Hepatocyte (in vitro differentiated cells): ENCODE results near the gene AAR2. TPM values are rescaled to one million over a fixed set of nuclear protein-coding genes. Genes with fewer than 3 reads are reported as not detected.
A peak's percentile ranks its signal among the peaks of the same experiment; 100 is the strongest.

Source experiments
- DNase-seq: peaks from one replicate; pipeline ENCODE4 v3.0.0-alpha.2; 2016; ENCODE audit warnings: low spot score
- H2AFZ ChIP-seq: fragments of 200-600 bp; sonication (generic); 2 replicates; pipeline ENCODE4 v1.6.0; 2016; ENCODE audit warnings: antibody characterized with exemption, mild to moderate bottlenecking
- H3K27ac ChIP-seq: fragments of 200-600 bp; sonication (generic); 2 replicates; pipeline ENCODE4 v1.5.1; 2016; ENCODE audit warnings: mild to moderate bottlenecking
- H3K27me3 ChIP-seq: fragments of 200-600 bp; sonication (generic); 2 replicates; pipeline ENCODE4 v1.6.1; 2016
- H3K36me3 ChIP-seq: fragments of 200-600 bp; sonication (generic); replicated peaks from 2 replicates; pipeline ENCODE4 v1.5.1; 2016; ENCODE audit warnings: low read depth; ENCODE audit not compliant: insufficient read depth
- H3K4me1 ChIP-seq: fragments of 200-600 bp; sonication (generic); 2 replicates; pipeline ENCODE4 v1.5.1; 2016; ENCODE audit warnings: mild to moderate bottlenecking, moderate library complexity; ENCODE audit not compliant: insufficient read depth
- H3K4me2 ChIP-seq: fragments of 200-600 bp; sonication (generic); 2 replicates; pipeline ENCODE4 v1.6.0; 2016
- H3K4me3 ChIP-seq: fragments of 200-600 bp; sonication (generic); 2 replicates; pipeline ENCODE4 v1.5.1; 2016; ENCODE audit warnings: mild to moderate bottlenecking
- H3K79me2 ChIP-seq: fragments of 200-600 bp; sonication (generic); 2 replicates; pipeline ENCODE4 v1.6.0; 2017; ENCODE audit warnings: mild to moderate bottlenecking
- H3K9me2 ChIP-seq: fragments of 200-600 bp; sonication (generic); replicated peaks from 2 replicates; pipeline ENCODE4 v1.6.0; 2017; ENCODE audit warnings: mild to moderate bottlenecking; ENCODE audit not compliant: insufficient read depth
- H3K9me3 ChIP-seq: fragments of 200-600 bp; sonication (generic); 2 replicates; pipeline ENCODE4 v1.5.1; 2016; ENCODE audit warnings: low read depth, mild to moderate bottlenecking
- H4K20me1 ChIP-seq: fragments of 200-600 bp; sonication (generic); 2 replicates; pipeline ENCODE4 v1.6.0; 2016; ENCODE audit warnings: mild to moderate bottlenecking; ENCODE audit not compliant: insufficient read depth, poor library complexity, severe bottlenecking
- EZH2 ChIP-seq: fragments of 200-600 bp; sonication (generic); IDR thresholded peaks from 2 replicates; pipeline ENCODE4 v1.6.1; 2016; ENCODE audit warnings: antibody characterized with exemption, mild to moderate bottlenecking, borderline replicate concordance
- EZH2phosphoT487 ChIP-seq: fragments of 200-600 bp; sonication (generic); IDR thresholded peaks from one replicate; pipeline ENCODE4 v1.6.1; 2018; ENCODE audit warnings: antibody characterized with exemption, mild to moderate bottlenecking, low read depth, moderate library complexity; ENCODE audit not compliant: unreplicated experiment, severe bottlenecking
- WGBS: methylation state at CpG from one replicate; pipeline ENCODE4 v1.1.6; 2016; ENCODE audit warnings: low lambda C conversion rate; ENCODE audit errors: missing lambda C conversion rate; 5-methylcytosine and 5-hydroxymethylcytosine counted together
- polyA plus RNA-seq: library from polyadenylated mRNA; unstranded; fragments of >200 nt; fragmentation: Nextera tagmentation; extraction: Ambion mirVana; gene quantifications from 2 replicates; pipeline ENCODE4 v1.2.1, GENCODE V29; 2016
- total RNA-seq: library from RNA; depleted of rRNA; stranded (reverse); fragments of >200 nt; gene quantifications from 2 replicates; pipeline ENCODE4 v1.2.3, GENCODE V29; 2014
- TF ChIP-seq, protein P1 (sequence below): fragments of 200-600 bp; sonication (generic); IDR thresholded peaks from 2 replicates; pipeline ENCODE4 v1.5.1; 2016; ENCODE audit warnings: antibody characterized with exemption, mild to moderate bottlenecking; ENCODE audit not compliant: poor library complexity

Gene AAR2
- total and polyA plus RNA-seq, 2 experiments from 2014 or later: 26.7 to 36.7 TPM

DNA sequence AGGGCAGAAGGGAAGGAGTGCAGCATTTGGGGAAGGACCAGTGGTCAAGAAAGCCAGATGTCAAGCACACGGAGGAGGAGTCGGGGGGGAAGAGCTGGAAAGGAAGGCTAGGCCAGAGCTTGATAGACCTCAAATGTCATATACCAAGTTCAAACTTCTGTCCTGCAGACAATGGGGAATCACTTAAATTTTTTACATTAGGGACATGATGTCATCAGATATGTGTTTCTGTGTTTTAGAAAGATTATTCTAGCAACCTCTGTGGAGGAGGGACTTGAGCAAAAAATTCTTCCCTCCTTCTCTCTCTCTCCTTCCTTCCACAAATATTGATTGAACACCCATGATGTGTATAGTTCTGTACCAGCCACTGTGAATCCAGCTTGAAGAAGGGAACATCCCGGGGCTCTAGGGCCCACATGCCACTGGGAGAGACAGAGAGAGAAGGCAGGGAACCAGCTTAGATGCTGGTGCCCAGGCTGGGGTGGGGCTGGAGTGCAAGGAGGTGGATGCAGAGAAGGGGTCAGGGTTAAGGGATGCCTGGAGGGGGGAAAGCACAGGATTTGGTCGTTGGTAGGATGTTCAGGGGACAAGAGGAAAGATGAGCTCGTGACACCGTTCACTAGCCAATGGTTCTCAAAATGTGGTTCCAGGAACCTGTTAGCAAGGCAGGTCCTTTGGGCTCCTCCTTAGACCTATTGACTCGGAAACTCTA lies 19.8 kb upstream of the AAR2 start:
- H3K4me1 ChIP-seq: no peaks in the 10 kb centered on the region

DNA sequence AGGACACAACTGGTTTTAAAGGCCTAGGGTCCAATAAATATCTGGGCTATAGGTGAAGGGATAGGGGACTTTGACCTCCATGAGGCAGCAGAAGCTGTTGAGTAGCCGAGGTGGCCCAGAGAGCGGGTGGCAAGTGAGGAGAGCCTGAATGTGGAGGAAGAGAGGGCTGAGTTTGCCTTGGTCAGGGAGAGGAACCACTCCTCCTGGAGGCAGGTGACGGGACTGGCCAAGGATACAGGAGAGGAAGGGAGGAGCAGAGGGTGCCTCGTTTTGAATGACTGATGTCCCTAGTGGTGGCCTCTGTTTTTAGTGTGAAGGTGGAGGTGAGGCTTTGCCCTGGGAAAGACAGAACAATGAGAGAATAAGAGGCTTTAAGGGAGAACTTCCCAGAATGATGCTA lies 19.1 kb upstream of the AAR2 start:
- H3K9me3 ChIP-seq: no peaks in the 10 kb centered on the region
- H3K4me1 ChIP-seq: no peaks in the 10 kb centered on the region
- H4K20me1 ChIP-seq: no peaks in the 10 kb centered on the region
- H3K27ac ChIP-seq: no peak overlapping the region
- no peaks in the 10 kb centered on the region for H3K79me2 ChIP-seq
- no peak overlapping the region for H2AFZ ChIP-seq
- WGBS: 51% methylated on average over 4 of the region's 4 CpGs
- DNase-seq: peak; percentile 16
- TF ChIP-seq, protein P1, sequence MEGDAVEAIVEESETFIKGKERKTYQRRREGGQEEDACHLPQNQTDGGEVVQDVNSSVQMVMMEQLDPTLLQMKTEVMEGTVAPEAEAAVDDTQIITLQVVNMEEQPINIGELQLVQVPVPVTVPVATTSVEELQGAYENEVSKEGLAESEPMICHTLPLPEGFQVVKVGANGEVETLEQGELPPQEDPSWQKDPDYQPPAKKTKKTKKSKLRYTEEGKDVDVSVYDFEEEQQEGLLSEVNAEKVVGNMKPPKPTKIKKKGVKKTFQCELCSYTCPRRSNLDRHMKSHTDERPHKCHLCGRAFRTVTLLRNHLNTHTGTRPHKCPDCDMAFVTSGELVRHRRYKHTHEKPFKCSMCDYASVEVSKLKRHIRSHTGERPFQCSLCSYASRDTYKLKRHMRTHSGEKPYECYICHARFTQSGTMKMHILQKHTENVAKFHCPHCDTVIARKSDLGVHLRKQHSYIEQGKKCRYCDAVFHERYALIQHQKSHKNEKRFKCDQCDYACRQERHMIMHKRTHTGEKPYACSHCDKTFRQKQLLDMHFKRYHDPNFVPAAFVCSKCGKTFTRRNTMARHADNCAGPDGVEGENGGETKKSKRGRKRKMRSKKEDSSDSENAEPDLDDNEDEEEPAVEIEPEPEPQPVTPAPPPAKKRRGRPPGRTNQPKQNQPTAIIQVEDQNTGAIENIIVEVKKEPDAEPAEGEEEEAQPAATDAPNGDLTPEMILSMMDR: peak; percentile 3
- no peak for TF ChIP-seq EZH2phosphoT487
- H3K27me3 ChIP-seq: no peaks in the 10 kb centered on the region
- H3K4me3 ChIP-seq: no peak overlapping the region
- H3K9me2 ChIP-seq: no peaks in the 10 kb centered on the region
- H3K36me3 ChIP-seq: no peaks in the 10 kb centered on the region
- H3K4me2 ChIP-seq: no peak overlapping the region

More for the DNA sequence above, 19.8 kb upstream of the AAR2 start:
- H3K4me2 ChIP-seq: no peak overlapping the region
- TF ChIP-seq EZH2: no peak
- TF ChIP-seq EZH2phosphoT487: no peak
- TF ChIP-seq, protein P1: no peak
- H3K79me2 ChIP-seq: no peaks in the 10 kb centered on the region
- no peak overlapping the region for H2AFZ ChIP-seq
- no peaks in the 10 kb centered on the region for H3K9me3 ChIP-seq
- H3K4me3 ChIP-seq: no peak overlapping the region
- H4K20me1 ChIP-seq: no peaks in the 10 kb centered on the region
- DNase-seq: no peak
- H3K27ac ChIP-seq: no peak overlapping the region
- no peaks in the 10 kb centered on the region for H3K9me2 ChIP-seq
- H3K27me3 ChIP-seq: no peaks in the 10 kb centered on the region
- H3K36me3 ChIP-seq: no peaks in the 10 kb centered on the region
- WGBS: 82% methylated on average over 7 of the region's 7 CpGs

DNA sequence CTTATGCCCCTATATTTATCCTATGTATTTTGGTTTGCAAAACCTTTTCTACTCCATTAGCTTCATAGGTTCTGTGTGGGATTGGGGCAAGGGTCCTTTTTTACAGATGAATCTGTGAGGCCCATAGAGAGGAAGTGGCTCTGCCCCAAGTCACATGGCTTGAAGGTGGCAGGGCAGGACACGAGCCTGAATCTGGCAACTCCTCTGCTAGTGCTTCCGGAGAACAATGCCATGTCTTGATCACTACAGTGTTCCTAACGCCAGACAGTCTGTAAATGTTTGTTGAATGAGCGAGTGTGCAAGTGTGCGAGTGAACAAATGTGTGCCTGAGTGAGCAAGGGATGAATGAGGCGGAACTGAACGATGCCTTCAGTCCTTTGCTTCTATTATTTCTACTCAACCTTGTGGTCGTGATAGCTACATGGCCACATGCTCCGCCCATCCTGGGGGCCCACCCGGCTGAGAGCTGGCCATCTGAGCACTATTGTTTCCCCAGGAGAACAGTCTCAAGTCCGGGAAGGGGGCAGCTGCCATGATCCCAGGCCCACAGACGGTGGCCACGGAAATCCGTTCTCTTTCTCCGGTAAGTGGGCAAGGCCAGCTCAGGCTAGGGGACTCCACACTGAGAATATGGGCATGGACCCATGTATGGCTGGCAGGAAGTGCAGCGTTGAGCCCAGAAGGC lies 17.8 kb upstream of the AAR2 start:
- 91% methylated on average over 16 of the region's 16 CpGs for WGBS

More for the DNA sequence above, 17.8 kb upstream of the AAR2 start:
- H3K4me3 ChIP-seq: no peak overlapping the region
- no peaks in the 10 kb centered on the region for H3K4me1 ChIP-seq
- no peak for DNase-seq
- H3K4me2 ChIP-seq: no peak overlapping the region
- H3K9me2 ChIP-seq: no peaks in the 10 kb centered on the region
- H3K27ac ChIP-seq: no peak overlapping the region
- no peaks in the 10 kb centered on the region for H4K20me1 ChIP-seq
- H3K79me2 ChIP-seq: no peaks in the 10 kb centered on the region
- no peaks in the 10 kb centered on the region for H3K27me3 ChIP-seq
- H3K36me3 ChIP-seq: no peaks in the 10 kb centered on the region
- TF ChIP-seq, protein P1: no peak
- no peak for TF ChIP-seq EZH2phosphoT487
- no peaks in the 10 kb centered on the region for H3K9me3 ChIP-seq
- H2AFZ ChIP-seq: no peak overlapping the region
